GM12878 (cell line): ENCODE results near the gene GPC6.

Experiments used
- BHLHE40 ChIP-seq, 2 experiments: fragments of 450-650 bp in 1 of 2; IDR thresholded peaks; 2 replicates each; pipeline ENCODE4 v1.6.1; 2011 to 2017; ENCODE audit warnings: low read depth in 2 of 2, borderline replicate concordance in 1 of 2, improper control_type of control experiment in 1 of 2, low read length in 1 of 2, mild to moderate bottlenecking in 1 of 2
- CEBPB ChIP-seq, 2 experiments: fragments of 150-350 bp in 1 of 2; IDR thresholded peaks; 2 replicates each; pipeline ENCODE4 v1.6.1; 2012 to 2014; ENCODE audit warnings: low read depth in 2 of 2, low read length in 2 of 2, borderline replicate concordance in 1 of 2, inconsistent platforms in 1 of 2
- ETV6 ChIP-seq, 2 experiments: fragments of 450-650 bp in 1 of 2; IDR thresholded peaks in 1 of 2; conservative IDR thresholded peaks in 1 of 2; 2 replicates each; pipeline ENCODE4 v1.6.1; 2014; ENCODE audit warnings: antibody characterized with exemption in 1 of 2, borderline replicate concordance in 1 of 2, low read depth in 1 of 2, mild to moderate bottlenecking in 1 of 2, moderate library complexity in 1 of 2
- EZH2 ChIP-seq: IDR thresholded peaks from 2 replicates; pipeline ENCODE4 v1.6.1; 2012; ENCODE audit warnings: low read depth, mild to moderate bottlenecking, control low read depth, inconsistent platforms, low read length, borderline replicate concordance; ENCODE audit not compliant: control insufficient read depth
- GABPA ChIP-seq: IDR thresholded peaks from 2 replicates; pipeline ENCODE4 v1.6.1; 2014; ENCODE audit warnings: antibody characterized with exemption, low read depth, mild to moderate bottlenecking, inconsistent platforms
- MEF2A ChIP-seq: IDR thresholded peaks from 2 replicates; pipeline ENCODE4 v1.6.1; 2011; ENCODE audit warnings: low read depth, mild to moderate bottlenecking, low read length, moderate library complexity; ENCODE audit not compliant: insufficient read depth
- POLR2A ChIP-seq: IDR thresholded peaks from 2 replicates; pipeline ENCODE4 v1.6.1; 2011; ENCODE audit warnings: low read depth, mild to moderate bottlenecking, low read length
- SIN3A ChIP-seq: IDR thresholded peaks from 2 replicates; pipeline ENCODE4 v1.6.1; 2012; ENCODE audit warnings: low read depth, low read length, improper control_type of control experiment
- SMAD1 ChIP-seq: fragments of 450-650 bp; IDR thresholded peaks from 2 replicates; pipeline ENCODE4 v1.6.1; 2018; ENCODE audit warnings: mild to moderate bottlenecking, low read depth; ENCODE audit not compliant: partially characterized antibody
- SP1 ChIP-seq: IDR thresholded peaks from one replicate; pipeline ENCODE4 v1.6.1; 2011; ENCODE audit warnings: low read depth, low read length
- ZNF622 ChIP-seq: fragments of 450-650 bp; IDR thresholded peaks from 2 replicates; pipeline ENCODE4 v1.6.1; 2017; ENCODE audit warnings: mild to moderate bottlenecking, inconsistent platforms
- TF ChIP-seq, protein P1 (sequence below), 3 experiments: IDR thresholded peaks in 2 of 3; conservative IDR thresholded peaks in 1 of 3; 2 replicates each; pipeline ENCODE4 v1.5.1; 2011; ENCODE audit warnings: low read depth in 3 of 3, low read length in 3 of 3, mild to moderate bottlenecking in 3 of 3, control low read depth in 2 of 3, moderate library complexity in 2 of 3, inconsistent platforms in 1 of 3, mixed read lengths in 1 of 3; ENCODE audit not compliant: control insufficient read depth in 2 of 3, insufficient read depth in 1 of 3; ENCODE audit errors: extremely low read depth in 1 of 3
- TF ChIP-seq, protein P2 (sequence below): IDR thresholded peaks from 2 replicates; pipeline ENCODE4 v1.6.1; 2012; ENCODE audit warnings: mild to moderate bottlenecking, low read depth, low read length
- TF ChIP-seq, protein P3 (sequence below): IDR thresholded peaks from 2 replicates; pipeline ENCODE4 v1.6.1; 2011; ENCODE audit warnings: low read depth, low read length, improper control_type of control experiment, borderline replicate concordance

DNA sequence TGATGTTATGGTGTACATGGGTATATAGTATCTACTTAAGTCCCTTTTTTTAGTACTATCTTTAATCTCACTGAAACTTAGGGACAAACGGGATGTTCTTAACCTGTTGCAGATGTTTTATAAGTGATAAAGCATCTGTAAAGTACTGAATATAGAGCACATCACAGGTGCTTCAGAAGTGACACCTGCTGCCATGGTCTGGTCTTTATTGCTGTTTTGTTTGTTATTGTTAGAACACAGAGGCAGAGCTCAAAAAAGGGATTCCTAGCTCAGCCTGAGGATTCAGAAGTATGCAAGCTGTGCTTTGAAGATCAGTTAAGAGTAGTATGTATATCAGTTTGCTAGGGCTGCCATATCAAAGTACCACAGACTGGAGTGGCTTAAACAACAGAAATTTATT lies 1033.4 kb downstream of the GPC6 start:
- TF ChIP-seq BHLHE40 (IDR thresholded peaks at IDR 0.05; ENCODE audit: borderline replicate concordance in 1 of 2, low read depth in 2 of 2, low read length in 1 of 2) (no peak), SIN3A (no peak), GABPA (no peak), SP1 (no peak), POLR2A (no peak), EZH2 (no peak), CEBPB (IDR thresholded peaks at IDR 0.05; ENCODE audit: borderline replicate concordance in 1 of 2, low read depth in 2 of 2, low read length in 2 of 2) (no peak), SMAD1 (no peak), ZNF622 (no peak), ETV6 (conservative IDR thresholded peaks at IDR 0.05 in 1 of 2, IDR thresholded peaks at IDR 0.05 in 1 of 2; ENCODE audit: borderline replicate concordance in 1 of 2, low read depth in 1 of 2) (no peak), MEF2A (no peak)
- TF ChIP-seq, protein P1, sequence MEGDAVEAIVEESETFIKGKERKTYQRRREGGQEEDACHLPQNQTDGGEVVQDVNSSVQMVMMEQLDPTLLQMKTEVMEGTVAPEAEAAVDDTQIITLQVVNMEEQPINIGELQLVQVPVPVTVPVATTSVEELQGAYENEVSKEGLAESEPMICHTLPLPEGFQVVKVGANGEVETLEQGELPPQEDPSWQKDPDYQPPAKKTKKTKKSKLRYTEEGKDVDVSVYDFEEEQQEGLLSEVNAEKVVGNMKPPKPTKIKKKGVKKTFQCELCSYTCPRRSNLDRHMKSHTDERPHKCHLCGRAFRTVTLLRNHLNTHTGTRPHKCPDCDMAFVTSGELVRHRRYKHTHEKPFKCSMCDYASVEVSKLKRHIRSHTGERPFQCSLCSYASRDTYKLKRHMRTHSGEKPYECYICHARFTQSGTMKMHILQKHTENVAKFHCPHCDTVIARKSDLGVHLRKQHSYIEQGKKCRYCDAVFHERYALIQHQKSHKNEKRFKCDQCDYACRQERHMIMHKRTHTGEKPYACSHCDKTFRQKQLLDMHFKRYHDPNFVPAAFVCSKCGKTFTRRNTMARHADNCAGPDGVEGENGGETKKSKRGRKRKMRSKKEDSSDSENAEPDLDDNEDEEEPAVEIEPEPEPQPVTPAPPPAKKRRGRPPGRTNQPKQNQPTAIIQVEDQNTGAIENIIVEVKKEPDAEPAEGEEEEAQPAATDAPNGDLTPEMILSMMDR (IDR thresholded peaks at IDR 0.05 in 2 of 3, conservative IDR thresholded peaks at IDR 0.05 in 1 of 3; ENCODE audit: control insufficient read depth in 2 of 3, extremely low read depth in 1 of 3, insufficient read depth in 1 of 3, low read depth in 3 of 3, low read length in 3 of 3) = no peak
- TF ChIP-seq, protein P2, sequence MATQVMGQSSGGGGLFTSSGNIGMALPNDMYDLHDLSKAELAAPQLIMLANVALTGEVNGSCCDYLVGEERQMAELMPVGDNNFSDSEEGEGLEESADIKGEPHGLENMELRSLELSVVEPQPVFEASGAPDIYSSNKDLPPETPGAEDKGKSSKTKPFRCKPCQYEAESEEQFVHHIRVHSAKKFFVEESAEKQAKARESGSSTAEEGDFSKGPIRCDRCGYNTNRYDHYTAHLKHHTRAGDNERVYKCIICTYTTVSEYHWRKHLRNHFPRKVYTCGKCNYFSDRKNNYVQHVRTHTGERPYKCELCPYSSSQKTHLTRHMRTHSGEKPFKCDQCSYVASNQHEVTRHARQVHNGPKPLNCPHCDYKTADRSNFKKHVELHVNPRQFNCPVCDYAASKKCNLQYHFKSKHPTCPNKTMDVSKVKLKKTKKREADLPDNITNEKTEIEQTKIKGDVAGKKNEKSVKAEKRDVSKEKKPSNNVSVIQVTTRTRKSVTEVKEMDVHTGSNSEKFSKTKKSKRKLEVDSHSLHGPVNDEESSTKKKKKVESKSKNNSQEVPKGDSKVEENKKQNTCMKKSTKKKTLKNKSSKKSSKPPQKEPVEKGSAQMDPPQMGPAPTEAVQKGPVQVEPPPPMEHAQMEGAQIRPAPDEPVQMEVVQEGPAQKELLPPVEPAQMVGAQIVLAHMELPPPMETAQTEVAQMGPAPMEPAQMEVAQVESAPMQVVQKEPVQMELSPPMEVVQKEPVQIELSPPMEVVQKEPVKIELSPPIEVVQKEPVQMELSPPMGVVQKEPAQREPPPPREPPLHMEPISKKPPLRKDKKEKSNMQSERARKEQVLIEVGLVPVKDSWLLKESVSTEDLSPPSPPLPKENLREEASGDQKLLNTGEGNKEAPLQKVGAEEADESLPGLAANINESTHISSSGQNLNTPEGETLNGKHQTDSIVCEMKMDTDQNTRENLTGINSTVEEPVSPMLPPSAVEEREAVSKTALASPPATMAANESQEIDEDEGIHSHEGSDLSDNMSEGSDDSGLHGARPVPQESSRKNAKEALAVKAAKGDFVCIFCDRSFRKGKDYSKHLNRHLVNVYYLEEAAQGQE = no peak
- TF ChIP-seq, protein P3, sequence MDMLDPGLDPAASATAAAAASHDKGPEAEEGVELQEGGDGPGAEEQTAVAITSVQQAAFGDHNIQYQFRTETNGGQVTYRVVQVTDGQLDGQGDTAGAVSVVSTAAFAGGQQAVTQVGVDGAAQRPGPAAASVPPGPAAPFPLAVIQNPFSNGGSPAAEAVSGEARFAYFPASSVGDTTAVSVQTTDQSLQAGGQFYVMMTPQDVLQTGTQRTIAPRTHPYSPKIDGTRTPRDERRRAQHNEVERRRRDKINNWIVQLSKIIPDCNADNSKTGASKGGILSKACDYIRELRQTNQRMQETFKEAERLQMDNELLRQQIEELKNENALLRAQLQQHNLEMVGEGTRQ = no peak
